ENCODE data around the gene PPP1R15B. TPM values are rescaled to one million over a fixed set of nuclear protein-coding genes. Genes with fewer than 3 reads are reported as not detected.
A peak's percentile ranks its signal among the peaks of the same experiment; 100 is the strongest.

Gene PPP1R15B
- total and polyA plus RNA-seq, 2 of the 4 experiments (the other 2 are of a cell fraction): 14.9 to 15.0 TPM

- Histone ChIP-seq H3K4me1 (ENCODE audit: control insufficient read depth, insufficient read depth, low read length) (peaks cover 13% of the 10 kb centered on the region), H3K56ac (ENCODE audit: extremely low read depth, insufficient read depth, low read length) (no peak overlapping the region), H3K79me1 (ENCODE audit: low read depth in 1 of 2, low read length in 2 of 2) (no peaks in the 10 kb centered on the region), H2BK120ac (ENCODE audit: low read depth, low read length) (no peak overlapping the region), H3K27me3 (ENCODE audit: control insufficient read depth, insufficient read depth, low read length) (no peaks in the 10 kb centered on the region), H3K9me3 (ENCODE audit: control insufficient read depth, insufficient read depth, low read length) (no peaks in the 10 kb centered on the region), H3K36me3 (ENCODE audit: control insufficient read depth, insufficient read depth, low read length) (peaks cover 20% of the 10 kb centered on the region), H4K91ac (ENCODE audit: insufficient read depth, low read depth, low read length) (no peak overlapping the region), H3K4me2 (ENCODE audit: low read depth, low read length) (no peak overlapping the region), H3K23ac (ENCODE audit: low read depth, low read length) (no peak overlapping the region), H2BK20ac (ENCODE audit: low read depth, low read length) (no peak overlapping the region), H2AK5ac (ENCODE audit: low read depth, low read length) (peak overlapping the region; percentile 55; the same call in 1 of the 2 replicates), H3K18ac (ENCODE audit: low read depth, low read length) (no peak overlapping the region), H4K5ac (ENCODE audit: low read depth, low read length) (no peak overlapping the region), H3K4me3 (ENCODE audit: insufficient read depth, low read depth, low read length) (no peak overlapping the region), H3K9me1 (ENCODE audit: insufficient read depth, low read length) (peaks cover 2% of the 10 kb centered on the region; the same call in 1 of the 2 replicates), H2BK15ac (ENCODE audit: low read depth, low read length) (no peak overlapping the region), H3K27ac (ENCODE audit: insufficient read depth, low read length) (no peak overlapping the region), H2BK5ac (ENCODE audit: low read depth, low read length, poor library complexity, severe bottlenecking) (no peak overlapping the region), H3K4ac (ENCODE audit: low read depth, low read length) (no peak overlapping the region), H3K9ac (ENCODE audit: low read depth, low read length) (no peak overlapping the region), H2AK9ac (replicated peaks; ENCODE audit: low read depth, low read length, poor library complexity) (no peak overlapping the region), H2AFZ (replicated peaks; ENCODE audit: low read length, poor library complexity) (no peak overlapping the region), H3K14ac (replicated peaks; ENCODE audit: low read depth, low read length) (no peak overlapping the region), H4K20me1 (ENCODE audit: insufficient read depth, low read length) (no peaks in the 10 kb centered on the region; the same call in 1 of the 2 replicates), H4K8ac (ENCODE audit: low read depth in 2 of 2, low read length in 2 of 2) (no peak overlapping the region)
- 100% methylated on average over 1 of the region's 13 CpGs; no CpG with 5 or more reads in 1 of the 2 experiments for WGBS, 2 experiments (ENCODE audit: extremely low coverage in 2 of 2, insufficient read length in 1 of 2)
- BruUV-seq (replicated peaks): no TSS peak
- intact Hi-C loops (cut with micrococcal nuclease) (no loop called here), in situ Hi-C loops (cut with MboI; ENCODE audit: low sequenced_read_pairs) (no loop called here), dilution Hi-C loops (cut with HindIII; ENCODE audit: low sequenced_read_pairs, unreplicated experiment) (no loop called here)
- CTCF ChIA-PET: interaction anchor here (0.5 to 2.7 kb wide), 5 partner anchors 7 to 75 kb away, joined by 3 to 11 read pairs (median 3); no protein-coding TSS in a partner anchor
- POLR2A ChIA-PET (ENCODE audit: unreplicated experiment): no interaction called here
- no peak for ATAC-seq (ENCODE audit: low read depth)
- no peak for DNase-seq
- TF ChIP-seq RAD21 (IDR thresholded peaks at IDR 0.05; ENCODE audit: low read length) (no peak), MAZ (IDR thresholded peaks at IDR 0.05; ENCODE audit: borderline replicate concordance, low read depth, low read length) (no peak), SMC3 (IDR thresholded peaks at IDR 0.05; ENCODE audit: low read depth, low read length) (no peak), USF2 (IDR thresholded peaks at IDR 0.05; ENCODE audit: low read depth, low read length) (no peak), MAFK (IDR thresholded peaks at IDR 0.05; ENCODE audit: low read depth, low read length) (no peak), BHLHE40 (IDR thresholded peaks at IDR 0.05; ENCODE audit: low read depth, low read length) (no peak), MXI1 (IDR thresholded peaks at IDR 0.05; ENCODE audit: borderline replicate concordance, low read depth, low read length) (no peak), NFE2L2 (IDR thresholded peaks at IDR 0.05; ENCODE audit: low read depth, low read length) (no peak), RFX5 (IDR thresholded peaks at IDR 0.05; ENCODE audit: low read depth, low read length) (no peak), RCOR1 (IDR thresholded peaks at IDR 0.05; ENCODE audit: insufficient replicate concordance, low read length) (no peak), FOS (IDR thresholded peaks at IDR 0.05; ENCODE audit: low read depth, low read length) (no peak), CTCF (conservative IDR thresholded peaks at IDR 0.05; ENCODE audit: low read depth, low read length) (no peak), POLR2A (IDR thresholded peaks at IDR 0.05; ENCODE audit: low read depth, low read length) (no peak), CEBPB (IDR thresholded peaks at IDR 0.05; ENCODE audit: low read depth, low read length) (no peak), CHD1 (IDR thresholded peaks at IDR 0.05; ENCODE audit: low read depth, low read length) (no peak)
Measured at GRCh38 chr1:204439621-204440375, 28.2 kb upstream of the PPP1R15B start.
